ENCODE results near the gene PLIN5. TPM values are rescaled to one million over a fixed set of nuclear protein-coding genes. Genes with fewer than 3 reads are reported as not detected.

The PLIN5 gene
- polyA plus RNA-seq, 2 donors, result 2.7 to 4.9 TPM

DNA sequence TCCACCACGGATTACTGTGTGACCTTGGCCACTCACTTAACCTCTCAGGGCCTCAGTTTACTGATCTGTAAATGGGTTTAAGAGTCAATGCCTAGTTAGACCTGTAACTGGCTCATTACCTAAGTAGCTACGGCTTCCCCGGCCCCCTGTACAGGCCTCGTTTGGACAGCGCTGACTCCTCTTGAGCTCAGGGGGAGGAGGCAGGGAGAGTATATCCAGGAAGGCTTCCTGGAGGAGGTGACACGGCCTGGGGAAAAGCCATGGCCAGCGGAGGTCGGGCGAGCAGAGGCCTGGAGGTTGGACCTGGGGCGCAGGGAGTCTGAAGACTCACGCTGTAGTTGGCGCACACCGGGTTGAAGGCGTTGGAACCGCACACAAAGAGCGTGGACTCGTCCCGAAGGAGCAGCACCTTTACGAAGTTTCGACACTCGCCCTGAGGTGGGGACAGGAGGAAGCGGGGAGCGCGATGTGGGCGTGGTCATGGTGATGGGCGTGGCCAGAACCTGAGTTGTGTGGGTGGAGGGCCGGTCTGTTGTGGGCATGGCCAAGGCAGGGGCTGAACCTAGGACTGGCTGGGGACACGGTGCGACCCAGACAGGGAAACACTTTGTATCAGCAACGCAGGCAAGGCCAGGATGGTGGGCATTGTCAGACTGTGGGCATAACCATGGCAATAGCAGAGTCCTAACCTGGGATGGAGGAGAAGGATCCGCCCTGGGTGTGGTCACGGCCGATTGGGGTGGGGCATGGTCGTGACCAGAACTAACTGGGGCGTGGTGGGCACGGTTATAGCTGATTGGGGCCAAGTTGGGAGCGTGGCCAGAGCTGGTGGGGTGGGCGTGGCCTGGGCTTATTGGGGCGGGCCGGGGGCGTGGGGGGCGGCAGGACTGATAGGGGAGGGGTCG lies 20.9 kb upstream of the PLIN5 start:
- H3K4me1 ChIP-seq (ENCODE audit: control insufficient read depth in 2 of 2, insufficient read depth in 2 of 2, low read length in 1 of 2), result peaks cover 3 to 4% of the 10 kb centered on the region in 2 donors
- no peaks in the 10 kb centered on the region for H3K9me3 ChIP-seq (ENCODE audit: control insufficient read depth in 2 of 2, insufficient read depth in 1 of 2, low read depth in 1 of 2, low read length in 1 of 2)
- WGBS, 2 donors, result 69 to 71% methylated on average over 43 of the region's 43 CpGs
- H3K27me3 ChIP-seq (ENCODE audit: control insufficient read depth in 1 of 2, insufficient read depth in 2 of 2, low read length in 2 of 2), result no peaks in the 10 kb centered on the region
- no peaks in the 10 kb centered on the region for H3K36me3 ChIP-seq (ENCODE audit: control insufficient read depth in 2 of 2, insufficient read depth in 2 of 2, low read length in 1 of 2)
- H3K4me3 ChIP-seq (ENCODE audit: low read depth in 1 of 2, low read length in 2 of 2), result no peak overlapping the region
- no peak overlapping the region for H3K27ac ChIP-seq (ENCODE audit: low read depth in 2 of 2, low read length in 1 of 2)

DNA sequence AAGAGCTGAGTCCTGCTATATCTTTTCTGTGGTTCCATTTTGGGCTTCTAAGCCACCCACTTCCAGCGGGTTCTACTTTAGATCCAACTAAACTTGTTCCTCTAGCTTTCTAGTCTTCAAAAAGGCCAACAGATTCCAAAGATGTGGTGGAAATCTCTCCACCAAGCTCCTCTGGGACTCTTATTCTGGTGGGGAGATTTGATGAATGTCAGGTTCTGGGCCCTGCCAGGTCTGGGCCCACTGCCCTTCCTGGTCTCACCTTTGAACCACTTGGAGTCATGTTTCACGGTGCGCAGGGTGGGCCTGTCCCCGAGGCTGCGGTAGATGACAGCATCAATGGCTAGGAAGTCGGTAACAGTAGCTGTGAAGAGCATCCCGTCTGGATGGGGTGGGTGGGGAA lies 19.7 kb upstream of the PLIN5 start:
- Histone ChIP-seq H3K9me3 (ENCODE audit: control insufficient read depth in 2 of 2, insufficient read depth in 1 of 2, low read depth in 1 of 2, low read length in 1 of 2) (no peaks in the 10 kb centered on the region), H3K27me3 (ENCODE audit: control insufficient read depth in 1 of 2, insufficient read depth in 2 of 2, low read length in 2 of 2) (no peaks in the 10 kb centered on the region), H3K4me1 (ENCODE audit: control insufficient read depth in 2 of 2, insufficient read depth in 2 of 2, low read length in 1 of 2) (peaks cover 3 to 4% of the 10 kb centered on the region in 2 donors), H3K27ac (ENCODE audit: low read depth in 2 of 2, low read length in 1 of 2) (no peak overlapping the region), H3K36me3 (ENCODE audit: control insufficient read depth in 2 of 2, insufficient read depth in 2 of 2, low read length in 1 of 2) (no peaks in the 10 kb centered on the region), H3K4me3 (ENCODE audit: low read depth in 1 of 2, low read length in 2 of 2) (no peak overlapping the region)
- WGBS, 2 donors, result 77 to 80% methylated on average over 7 of the region's 7 CpGs

DNA sequence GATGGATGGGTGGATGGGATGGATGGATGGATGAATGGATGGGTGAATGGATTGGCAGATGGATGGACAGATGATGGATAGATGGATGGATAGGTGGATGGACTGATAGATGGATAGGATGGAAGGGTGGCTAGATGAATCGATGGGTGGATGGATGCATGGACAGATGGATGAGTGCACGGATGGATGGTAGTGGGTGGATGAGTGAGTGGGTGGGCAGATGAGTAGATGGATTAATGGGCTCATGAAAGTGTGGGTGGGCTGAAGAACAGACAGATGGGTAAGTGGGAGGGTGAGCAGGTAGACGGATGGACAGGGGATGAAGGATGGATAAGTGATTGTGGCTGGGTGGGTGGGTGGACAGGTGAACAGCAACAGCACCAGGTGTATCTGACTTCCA lies 18.8 kb upstream of the PLIN5 start:
- Histone ChIP-seq H3K27ac (ENCODE audit: low read depth in 2 of 2, low read length in 1 of 2) (no peak overlapping the region), H3K4me1 (ENCODE audit: control insufficient read depth in 2 of 2, insufficient read depth in 2 of 2, low read length in 1 of 2) (peaks cover 3 to 4% of the 10 kb centered on the region in 2 donors), H3K9me3 (ENCODE audit: control insufficient read depth in 2 of 2, insufficient read depth in 1 of 2, low read depth in 1 of 2, low read length in 1 of 2) (no peaks in the 10 kb centered on the region), H3K27me3 (ENCODE audit: control insufficient read depth in 1 of 2, insufficient read depth in 2 of 2, low read length in 2 of 2) (no peaks in the 10 kb centered on the region), H3K4me3 (ENCODE audit: low read depth in 1 of 2, low read length in 2 of 2) (no peak overlapping the region), H3K36me3 (ENCODE audit: control insufficient read depth in 2 of 2, insufficient read depth in 2 of 2, low read length in 1 of 2) (no peaks in the 10 kb centered on the region)
- 61 to 93% methylated on average over 3 of the region's 3 CpGs for WGBS, 2 donors

DNA sequence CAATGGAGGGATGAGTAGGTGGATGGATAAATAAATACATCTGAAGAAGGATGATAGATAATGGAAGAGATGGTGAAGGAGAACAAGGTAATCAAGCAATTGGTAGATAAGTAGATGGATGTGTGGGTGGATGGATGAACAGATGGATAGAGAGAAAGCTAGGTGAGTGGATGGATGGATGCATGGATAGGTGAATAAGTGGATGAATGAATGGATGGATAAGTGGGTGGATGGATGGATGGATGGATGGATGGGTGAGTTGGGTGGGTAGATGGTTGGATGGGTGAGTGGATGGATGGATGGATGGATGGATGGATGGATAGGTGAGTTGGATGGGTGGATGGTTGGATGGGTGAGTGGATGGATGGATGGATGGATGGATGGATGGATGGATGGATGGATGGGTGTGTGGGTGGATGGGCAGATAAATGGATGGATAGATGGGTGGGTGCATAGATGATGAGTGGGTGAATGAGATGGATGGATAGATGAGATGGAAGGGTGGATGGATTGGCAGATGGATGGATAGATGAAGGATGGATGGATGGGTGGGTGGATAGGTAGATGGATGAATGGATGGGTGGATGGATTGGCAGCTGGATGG lies 18.2 kb upstream of the PLIN5 start:
- no peak overlapping the region for H3K4me3 ChIP-seq (ENCODE audit: low read depth in 1 of 2, low read length in 2 of 2)
- H3K36me3 ChIP-seq (ENCODE audit: control insufficient read depth in 2 of 2, insufficient read depth in 2 of 2, low read length in 1 of 2), result no peaks in the 10 kb centered on the region
- peaks cover 3 to 4% of the 10 kb centered on the region in 2 donors for H3K4me1 ChIP-seq (ENCODE audit: control insufficient read depth in 2 of 2, insufficient read depth in 2 of 2, low read length in 1 of 2)
- H3K9me3 ChIP-seq (ENCODE audit: control insufficient read depth in 2 of 2, insufficient read depth in 1 of 2, low read depth in 1 of 2, low read length in 1 of 2), result no peaks in the 10 kb centered on the region
- no peaks in the 10 kb centered on the region for H3K27me3 ChIP-seq (ENCODE audit: control insufficient read depth in 1 of 2, insufficient read depth in 2 of 2, low read length in 2 of 2)
- no peak overlapping the region for H3K27ac ChIP-seq (ENCODE audit: low read depth in 2 of 2, low read length in 1 of 2)

DNA sequence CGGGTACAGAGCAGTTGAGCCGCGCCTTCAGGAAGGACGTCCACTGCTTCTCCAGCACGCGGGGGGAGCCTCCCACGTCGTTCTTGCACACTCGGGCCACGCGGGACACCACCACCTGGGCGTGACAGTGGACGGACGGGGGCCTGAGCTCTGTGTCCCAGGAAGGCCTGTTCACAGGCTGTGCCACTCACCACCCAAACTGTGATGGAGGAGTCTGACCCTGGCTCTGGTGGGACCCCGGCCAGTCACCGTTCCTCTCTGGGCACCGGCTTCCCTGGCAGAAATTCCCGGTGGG lies 17.4 kb upstream of the PLIN5 start:
- no peaks in the 10 kb centered on the region for H3K27me3 ChIP-seq (ENCODE audit: control insufficient read depth in 1 of 2, insufficient read depth in 2 of 2, low read length in 2 of 2)
- H3K4me1 ChIP-seq (ENCODE audit: control insufficient read depth in 2 of 2, insufficient read depth in 2 of 2, low read length in 1 of 2), result peaks cover 3 to 4% of the 10 kb centered on the region in 2 donors
- WGBS, 2 donors, result 89 to 90% methylated on average over 18 of the region's 18 CpGs
- no peak overlapping the region for H3K27ac ChIP-seq (ENCODE audit: low read depth in 2 of 2, low read length in 1 of 2)
- no peaks in the 10 kb centered on the region for H3K36me3 ChIP-seq (ENCODE audit: control insufficient read depth in 2 of 2, insufficient read depth in 2 of 2, low read length in 1 of 2)
- H3K4me3 ChIP-seq (ENCODE audit: low read depth in 1 of 2, low read length in 2 of 2), result no peak overlapping the region
- no peaks in the 10 kb centered on the region for H3K9me3 ChIP-seq (ENCODE audit: control insufficient read depth in 2 of 2, insufficient read depth in 1 of 2, low read depth in 1 of 2, low read length in 1 of 2)

DNA sequence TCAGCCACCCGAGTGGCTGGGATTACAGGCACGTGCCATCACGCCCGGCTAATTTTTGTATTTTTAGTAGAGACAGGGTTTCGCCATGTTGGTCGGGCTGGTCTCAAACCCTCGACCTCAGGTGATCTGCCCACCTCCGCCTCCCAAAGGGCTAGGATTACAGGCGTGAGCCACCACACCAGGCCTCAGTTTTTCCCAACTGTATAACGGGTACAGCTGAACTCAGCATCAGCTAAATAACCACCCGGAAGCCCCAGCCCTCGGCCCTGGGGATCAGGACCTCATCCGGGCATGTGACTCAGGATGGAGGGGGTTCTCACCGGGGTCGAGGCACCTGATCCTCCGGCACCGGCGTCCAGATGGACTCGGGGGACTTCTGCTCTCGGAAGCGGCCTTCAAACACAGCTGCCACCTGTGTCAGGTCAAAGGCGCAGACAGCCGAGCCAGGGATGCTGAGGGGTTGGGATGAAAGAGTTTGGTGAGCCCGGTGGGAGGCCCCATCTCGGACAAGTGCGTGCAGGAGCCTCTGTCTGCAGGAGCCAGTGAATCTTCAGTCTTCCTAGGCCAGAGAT lies 15.5 kb upstream of the PLIN5 start:
- WGBS, 2 donors, result 84% methylated on average over 25 to 26 of the region's 26 CpGs
- Histone ChIP-seq H3K27me3 (ENCODE audit: control insufficient read depth in 1 of 2, insufficient read depth in 2 of 2, low read length in 2 of 2) (no peaks in the 10 kb centered on the region), H3K9me3 (ENCODE audit: control insufficient read depth in 2 of 2, insufficient read depth in 1 of 2, low read depth in 1 of 2, low read length in 1 of 2) (no peaks in the 10 kb centered on the region)

DNA sequence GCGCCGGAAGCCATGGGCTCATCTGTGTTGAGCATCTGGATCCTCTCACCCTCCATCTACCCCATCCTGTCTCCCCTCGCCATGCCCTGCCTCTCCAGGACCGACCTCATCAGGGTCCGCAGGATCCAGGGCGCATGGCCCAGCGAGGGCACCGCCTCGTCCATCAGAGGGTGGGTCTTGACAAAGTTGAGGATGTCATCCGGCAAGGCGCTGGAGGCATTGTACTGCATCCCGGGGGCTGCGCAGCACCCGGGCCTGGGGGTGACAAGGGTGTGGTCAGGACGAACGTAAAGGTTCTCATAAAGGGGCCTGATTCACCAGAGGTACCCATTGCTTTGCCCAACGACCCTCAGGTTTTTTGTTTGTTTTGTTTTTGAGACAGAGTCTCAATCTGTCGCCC lies 15.0 kb upstream of the PLIN5 start:
- 88% methylated on average over 18 of the region's 18 CpGs for WGBS, 2 donors
- Histone ChIP-seq H3K4me1 (ENCODE audit: control insufficient read depth in 2 of 2, insufficient read depth in 2 of 2, low read length in 1 of 2) (no peaks in the 10 kb centered on the region), H3K9me3 (ENCODE audit: control insufficient read depth in 2 of 2, insufficient read depth in 1 of 2, low read depth in 1 of 2, low read length in 1 of 2) (no peaks in the 10 kb centered on the region), H3K4me3 (ENCODE audit: low read depth in 1 of 2, low read length in 2 of 2) (no peak overlapping the region), H3K27me3 (ENCODE audit: control insufficient read depth in 1 of 2, insufficient read depth in 2 of 2, low read length in 2 of 2) (no peaks in the 10 kb centered on the region), H3K36me3 (ENCODE audit: control insufficient read depth in 2 of 2, insufficient read depth in 2 of 2, low read length in 1 of 2) (no peaks in the 10 kb centered on the region), H3K27ac (ENCODE audit: low read depth in 2 of 2, low read length in 1 of 2) (no peak overlapping the region)

More for the DNA sequence above, 15.5 kb upstream of the PLIN5 start:
- Histone ChIP-seq H3K27ac (ENCODE audit: low read depth in 2 of 2, low read length in 1 of 2) (no peak overlapping the region), H3K4me3 (ENCODE audit: low read depth in 1 of 2, low read length in 2 of 2) (no peak overlapping the region), H3K36me3 (ENCODE audit: control insufficient read depth in 2 of 2, insufficient read depth in 2 of 2, low read length in 1 of 2) (no peaks in the 10 kb centered on the region), H3K4me1 (ENCODE audit: control insufficient read depth in 2 of 2, insufficient read depth in 2 of 2, low read length in 1 of 2) (no peaks in the 10 kb centered on the region)

DNA sequence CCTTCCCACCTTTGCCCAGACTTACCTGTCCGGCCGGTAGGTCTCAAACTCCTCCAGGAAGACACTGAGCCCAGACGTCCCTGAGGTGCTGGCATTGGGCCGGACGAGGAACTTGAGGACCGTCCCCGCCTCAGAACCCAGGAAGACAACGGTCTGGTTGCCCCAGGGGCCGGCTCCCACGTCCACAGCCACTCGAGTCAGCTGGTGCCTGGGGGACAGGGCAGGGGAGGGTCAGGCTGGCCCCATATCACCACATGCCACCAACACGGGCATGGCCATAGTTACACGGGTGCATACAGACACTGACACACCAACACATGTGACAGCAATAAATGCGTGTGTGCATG lies 13.2 kb upstream of the PLIN5 start:
- no peaks in the 10 kb centered on the region for H3K36me3 ChIP-seq (ENCODE audit: control insufficient read depth in 2 of 2, insufficient read depth in 2 of 2, low read length in 1 of 2)
- 66 to 70% methylated on average over 14 of the region's 14 CpGs for WGBS, 2 donors
- H3K27ac ChIP-seq (ENCODE audit: low read depth in 2 of 2, low read length in 1 of 2), result no peak overlapping the region
- H3K4me1 ChIP-seq (ENCODE audit: control insufficient read depth in 2 of 2, insufficient read depth in 2 of 2, low read length in 1 of 2), result no peaks in the 10 kb centered on the region
- H3K9me3 ChIP-seq (ENCODE audit: control insufficient read depth in 2 of 2, insufficient read depth in 1 of 2, low read depth in 1 of 2, low read length in 1 of 2), result no peaks in the 10 kb centered on the region
- no peaks in the 10 kb centered on the region for H3K27me3 ChIP-seq (ENCODE audit: control insufficient read depth in 1 of 2, insufficient read depth in 2 of 2, low read length in 2 of 2)
- H3K4me3 ChIP-seq (ENCODE audit: low read depth in 1 of 2, low read length in 2 of 2), result no peak overlapping the region

DNA sequence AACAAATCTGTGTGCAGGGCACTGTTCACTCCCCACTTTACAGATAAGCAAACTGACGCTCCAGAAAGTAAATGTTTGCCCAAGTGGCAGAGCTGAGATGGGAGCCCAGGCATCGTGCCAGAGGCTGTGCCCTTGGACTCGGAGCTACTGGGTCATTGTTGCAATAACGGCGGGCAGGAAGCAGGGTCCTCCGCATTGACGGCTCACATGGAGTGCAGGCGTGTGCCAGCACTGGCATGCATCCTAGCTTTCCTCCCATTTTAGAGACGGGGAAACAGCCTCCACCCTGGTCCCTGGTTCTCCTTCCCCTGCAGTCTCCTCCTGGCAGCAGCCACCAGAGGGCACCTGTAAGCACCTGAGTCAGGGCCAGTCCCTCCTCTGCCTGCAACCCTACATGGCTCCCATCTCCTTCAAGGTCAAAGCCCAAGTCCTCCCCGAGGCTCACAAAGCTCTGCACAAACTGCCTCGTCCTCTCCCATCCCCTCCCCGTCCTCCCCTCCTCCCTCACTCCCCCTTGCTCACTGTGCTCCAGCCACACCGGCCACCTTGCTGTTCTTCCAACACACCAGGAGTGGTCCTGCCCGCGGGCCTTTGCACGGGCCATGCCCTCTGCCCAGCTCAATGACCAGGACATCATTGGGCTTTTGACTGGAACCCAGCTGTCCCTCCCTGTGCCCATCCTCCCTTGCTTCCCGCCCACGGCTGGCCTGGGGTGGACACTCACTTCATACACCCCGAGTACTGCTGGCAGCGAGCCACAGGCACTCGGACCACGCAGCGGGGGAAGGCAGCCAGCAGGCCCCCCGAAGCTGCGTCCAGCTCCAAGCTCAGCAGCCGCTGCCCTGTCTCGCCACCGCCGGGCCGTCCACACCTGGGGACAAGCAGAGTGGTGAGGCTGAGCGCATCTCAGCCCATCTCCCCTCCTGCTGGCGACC lies 12.5 kb upstream of the PLIN5 start:
- WGBS, 2 donors, result 61 to 66% methylated on average over 31 to 32 of the region's 32 CpGs
- no peaks in the 10 kb centered on the region for H3K4me1 ChIP-seq (ENCODE audit: control insufficient read depth in 2 of 2, insufficient read depth in 2 of 2, low read length in 1 of 2)
- H3K27ac ChIP-seq (ENCODE audit: low read depth in 2 of 2, low read length in 1 of 2), result no peak overlapping the region
- no peak overlapping the region for H3K4me3 ChIP-seq (ENCODE audit: low read depth in 1 of 2, low read length in 2 of 2)
- H3K9me3 ChIP-seq (ENCODE audit: control insufficient read depth in 2 of 2, insufficient read depth in 1 of 2, low read depth in 1 of 2, low read length in 1 of 2), result no peaks in the 10 kb centered on the region
- no peaks in the 10 kb centered on the region for H3K27me3 ChIP-seq (ENCODE audit: control insufficient read depth in 1 of 2, insufficient read depth in 2 of 2, low read length in 2 of 2)
- H3K36me3 ChIP-seq (ENCODE audit: control insufficient read depth in 2 of 2, insufficient read depth in 2 of 2, low read length in 1 of 2), result no peaks in the 10 kb centered on the region
